PC-9 (cell line): ENCODE measurements around the gene ELAVL1. TPM values are rescaled to one million over a fixed set of nuclear protein-coding genes. Genes with fewer than 3 reads are reported as not detected.

Source experiments
- BruUV-seq: library from RNA; stranded (reverse); fragments of 400-500 nt; replicated peaks from 2 replicates; lab custom pipeline; 2021; lab: Mats Ljungman, UMichigan
- CTCF ChIA-PET: fragments of 300-600 bp; sonication (Branson Sonifier 250); formaldehyde crosslinking; loops from one replicate; lab custom pipeline; 2022; ENCODE audit warnings: antibody characterized with exemption; lab: Charles Lee
- POLR2A ChIA-PET: fragments of 300-600 bp; sonication (Branson Sonifier 250); formaldehyde crosslinking; loops from one replicate; lab custom pipeline; 2022; ENCODE audit warnings: antibody characterized with exemption; ENCODE audit not compliant: unreplicated experiment; lab: Charles Lee
- DNase-seq, 2 experiments: peaks; one replicate each; pipeline versions ENCODE4 v3.0.0 to v3.0.0-alpha.2; 2015 to 2022; ENCODE audit warnings: mixed read lengths in 1 of 2
- H2AFZ ChIP-seq: fragments of 200-600 bp; sonication (generic); 2 replicates; pipeline ENCODE4 v1.8.1; 2017; ENCODE audit warnings: antibody characterized with exemption
- H3F3A ChIP-seq: fragments of 200-600 bp; sonication (generic); 2 replicates; pipeline ENCODE4 v1.8.1; 2017; ENCODE audit warnings: antibody characterized with exemption, mild to moderate bottlenecking, low read depth; ENCODE audit not compliant: insufficient read depth
- H3K27ac ChIP-seq: fragments of 200-600 bp; sonication (generic); 2 replicates; pipeline ENCODE4 v1.6.1; 2016; ENCODE audit warnings: mixed run types
- H3K27me3 ChIP-seq: fragments of 200-600 bp; sonication (generic); 2 replicates; pipeline ENCODE4 v1.6.1; 2016; ENCODE audit warnings: low read depth, mixed run types; ENCODE audit not compliant: insufficient read depth
- H3K36me3 ChIP-seq: fragments of 200-600 bp; sonication (generic); 2 replicates; pipeline ENCODE4 v1.6.1; 2016; ENCODE audit warnings: low read depth, mixed run types
- H3K4me1 ChIP-seq: fragments of 200-600 bp; sonication (generic); replicated peaks from 2 replicates; pipeline ENCODE4 v1.6.1; 2016; ENCODE audit warnings: mixed run types; ENCODE audit not compliant: insufficient read depth
- H3K4me2 ChIP-seq: fragments of 200-600 bp; sonication (generic); 2 replicates; pipeline ENCODE4 v1.6.1; 2017; ENCODE audit warnings: mixed run types
- H3K4me3 ChIP-seq: fragments of 200-600 bp; sonication (generic); 2 replicates; pipeline ENCODE4 v1.6.1; 2016; ENCODE audit warnings: mixed run types
- H3K79me2 ChIP-seq: fragments of 200-600 bp; sonication (generic); 2 replicates; pipeline ENCODE4 v1.6.1; 2017; ENCODE audit warnings: low read depth, mixed run types
- H3K9me2 ChIP-seq: fragments of 200-600 bp; sonication (generic); 2 replicates; pipeline ENCODE4 v1.8.1; 2017; ENCODE audit warnings: mild to moderate bottlenecking; ENCODE audit not compliant: insufficient read depth
- H3K9me3 ChIP-seq: fragments of 200-600 bp; sonication (generic); 2 replicates; pipeline ENCODE4 v1.8.1; 2016; ENCODE audit warnings: low read depth; ENCODE audit not compliant: insufficient read depth
- H4K20me1 ChIP-seq: fragments of 200-600 bp; sonication (generic); 2 replicates; pipeline ENCODE4 v1.8.1; 2017; ENCODE audit not compliant: insufficient read depth
- CTCF ChIP-seq: fragments of 200-600 bp; sonication (generic); conservative IDR thresholded peaks from 2 replicates; pipeline ENCODE4 v1.6.1; 2017; ENCODE audit warnings: mixed run types, antibody characterized with exemption, mild to moderate bottlenecking, moderate library complexity
- EZH2 ChIP-seq: fragments of 200-600 bp; sonication (generic); IDR thresholded peaks from 2 replicates; pipeline ENCODE4 v1.8.0; 2017; ENCODE audit warnings: antibody characterized with exemption, low read depth
- intact Hi-C: fragments of 100-400 bp; cut with micrococcal nuclease; formaldehyde crosslinking; loops from one replicate; pipeline ENCODE4 v1.10.0; 2022; ENCODE audit not compliant: unreplicated experiment
- total RNA-seq: library from RNA; stranded (reverse); gene quantifications from 2 replicates; pipeline ENCODE4 v1.2.3, GENCODE V29; 2021

Gene ELAVL1
- total RNA-seq, 1 experiment from 2014 or later = 108 TPM

GRCh38 chr19:8039231-8039630 is 33.8 kb upstream of the ELAVL1 start:
- no peak for DNase-seq
- Histone ChIP-seq H3K9me3 (no peaks in the 10 kb centered on the region), H3K79me2 (no peaks in the 10 kb centered on the region), H3K27me3 (peaks cover 6% of the 10 kb centered on the region; the same call in 1 of the 2 replicates), H3K4me1 (no peaks in the 10 kb centered on the region), H3K9me2 (no peaks in the 10 kb centered on the region), H3K4me2 (no peak overlapping the region), H3F3A (no peaks in the 10 kb centered on the region), H3K4me3 (no peak overlapping the region), H3K36me3 (no peaks in the 10 kb centered on the region), H4K20me1 (no peaks in the 10 kb centered on the region), H2AFZ (no peak overlapping the region), H3K27ac (no peak overlapping the region)
- intact Hi-C loops = no loop called here
- TF ChIP-seq CTCF (no peak), EZH2 (no peak)
- CTCF ChIA-PET = no interaction called here
- POLR2A ChIA-PET = no interaction called here
- BruUV-seq = no TSS peak

- CTCF ChIA-PET = no interaction called here
- Histone ChIP-seq H3K9me2 (no peaks in the 10 kb centered on the region), H3K4me2 (no peak overlapping the region), H3K4me1 (no peaks in the 10 kb centered on the region), H3K27me3 (peaks cover 6% of the 10 kb centered on the region; the same call in 1 of the 2 replicates), H3K27ac (no peak overlapping the region), H3F3A (no peaks in the 10 kb centered on the region), H3K4me3 (no peak overlapping the region), H2AFZ (no peak overlapping the region), H4K20me1 (no peaks in the 10 kb centered on the region), H3K9me3 (no peaks in the 10 kb centered on the region), H3K79me2 (no peaks in the 10 kb centered on the region), H3K36me3 (no peaks in the 10 kb centered on the region)
- DNase-seq = no peak
- no TSS peak for BruUV-seq
- POLR2A ChIA-PET = no interaction called here
- TF ChIP-seq EZH2 = no peak
- no peak for TF ChIP-seq CTCF
- intact Hi-C loops = no loop called here
Observed at GRCh38 chr19:8038815-8039214, 33.4 kb upstream of the ELAVL1 start.

GRCh38 chr19:8036434-8037099 is 31.1 kb upstream of the ELAVL1 start:
- ChIA-PET CTCF (interaction anchor here (0.6 kb wide), 1 partner anchor 20 kb away, joined by 6 read pairs; no protein-coding TSS in a partner anchor), POLR2A (no interaction called here)
- Histone ChIP-seq H3K9me2 (no peaks in the 10 kb centered on the region), H3K36me3 (no peaks in the 10 kb centered on the region), H2AFZ (no peak overlapping the region), H3K4me2 (no peak overlapping the region), H3K9me3 (no peaks in the 10 kb centered on the region), H3K79me2 (no peaks in the 10 kb centered on the region), H4K20me1 (no peaks in the 10 kb centered on the region), H3K27ac (no peak overlapping the region), H3K4me1 (no peaks in the 10 kb centered on the region), H3F3A (no peaks in the 10 kb centered on the region), H3K4me3 (no peak overlapping the region), H3K27me3 (peaks cover 6% of the 10 kb centered on the region; the same call in 1 of the 2 replicates)
- TF ChIP-seq CTCF (no peak), EZH2 (no peak)
- BruUV-seq = no TSS peak
- intact Hi-C loops = no loop called here
- no peak for DNase-seq
